Small intestine (tissue), 7 donors: Measurements from ENCODE around the gene FLT3. TPM values are rescaled to one million over a fixed set of nuclear protein-coding genes. Genes with fewer than 3 reads are reported as not detected.

Source experiments
- DNase-seq, 2 donors: peaks; one replicate each; pipeline versions ENCODE4 v3.0.0 to v3.0.0-alpha.2; 2013
- FAIRE-seq: peaks from 2 replicates; lab custom pipeline; 2012; peaks lifted over from hg19 to GRCh38; lab: Jason Lieb, UNC
- H3K27ac ChIP-seq, 3 donors: one replicate each; pipeline ENCODE4 v1.5.1; 2013; ENCODE audit warnings: low read length in 2 of 3, mild to moderate bottlenecking in 2 of 3, control low read depth in 1 of 3, inconsistent platforms in 1 of 3, low read depth in 1 of 3, moderate library complexity in 1 of 3
- H3K27me3 ChIP-seq, 3 donors: one replicate each; pipeline ENCODE4 v1.6.1; 2013; ENCODE audit warnings: low read length in 3 of 3, inconsistent platforms in 1 of 3; ENCODE audit not compliant: control insufficient read depth in 3 of 3, insufficient read depth in 3 of 3
- H3K36me3 ChIP-seq, 3 donors: one replicate each; pipeline ENCODE4 v1.6.1; 2013; ENCODE audit warnings: low read length in 3 of 3, inconsistent platforms in 1 of 3, low read depth in 1 of 3, mild to moderate bottlenecking in 1 of 3, moderate library complexity in 1 of 3; ENCODE audit not compliant: control insufficient read depth in 3 of 3, insufficient read depth in 2 of 3
- H3K4me1 ChIP-seq, 3 donors: one replicate each; pipeline ENCODE4 v1.6.1; 2013; ENCODE audit warnings: low read length in 2 of 3, inconsistent platforms in 1 of 3, low read depth in 1 of 3, mild to moderate bottlenecking in 1 of 3, moderate library complexity in 1 of 3; ENCODE audit not compliant: control insufficient read depth in 3 of 3, insufficient read depth in 2 of 3
- H3K4me3 ChIP-seq, 3 donors: one replicate each; pipeline ENCODE4 v1.5.1; 2013; ENCODE audit warnings: low read length in 3 of 3, control low read depth in 1 of 3, inconsistent platforms in 1 of 3, low read depth in 1 of 3, mild to moderate bottlenecking in 1 of 3, moderate library complexity in 1 of 3
- H3K9me3 ChIP-seq, 2 donors: one replicate each; pipeline ENCODE4 v1.6.1; 2013; ENCODE audit warnings: low read depth in 1 of 2, low read length in 1 of 2; ENCODE audit not compliant: control insufficient read depth in 2 of 2, insufficient read depth in 1 of 2
- WGBS, 3 donors: extraction: QIAGEN DNeasy Blood & Tissue Kit; methylation state at CpG; one replicate each; pipeline ENCODE4 v1.1.7; 2013; 5-methylcytosine and 5-hydroxymethylcytosine counted together
- polyA plus RNA-seq, 4 donors: library from polyadenylated mRNA; stranded (reverse) in 3 of 4; unstranded in 1 of 4; fragments of 200-250 nt in 3 of 4; fragments of 120-200 nt in 1 of 4; gene quantifications; one replicate each; pipeline versions ENCODE4 v1.2.1 to v1.2.3, GENCODE V29; 2013
- donor health status: healthy with polysubstance abuse.
- donor health status: control.
- donor health status: control.
- donor health status: Bipolar disorder and iron deficiency.
- donor health status: healthy.

The FLT3 gene
- polyA plus RNA-seq, 4 donors = 0.19 to 0.83 (median 0.27) TPM; not detected in 1

DNA sequence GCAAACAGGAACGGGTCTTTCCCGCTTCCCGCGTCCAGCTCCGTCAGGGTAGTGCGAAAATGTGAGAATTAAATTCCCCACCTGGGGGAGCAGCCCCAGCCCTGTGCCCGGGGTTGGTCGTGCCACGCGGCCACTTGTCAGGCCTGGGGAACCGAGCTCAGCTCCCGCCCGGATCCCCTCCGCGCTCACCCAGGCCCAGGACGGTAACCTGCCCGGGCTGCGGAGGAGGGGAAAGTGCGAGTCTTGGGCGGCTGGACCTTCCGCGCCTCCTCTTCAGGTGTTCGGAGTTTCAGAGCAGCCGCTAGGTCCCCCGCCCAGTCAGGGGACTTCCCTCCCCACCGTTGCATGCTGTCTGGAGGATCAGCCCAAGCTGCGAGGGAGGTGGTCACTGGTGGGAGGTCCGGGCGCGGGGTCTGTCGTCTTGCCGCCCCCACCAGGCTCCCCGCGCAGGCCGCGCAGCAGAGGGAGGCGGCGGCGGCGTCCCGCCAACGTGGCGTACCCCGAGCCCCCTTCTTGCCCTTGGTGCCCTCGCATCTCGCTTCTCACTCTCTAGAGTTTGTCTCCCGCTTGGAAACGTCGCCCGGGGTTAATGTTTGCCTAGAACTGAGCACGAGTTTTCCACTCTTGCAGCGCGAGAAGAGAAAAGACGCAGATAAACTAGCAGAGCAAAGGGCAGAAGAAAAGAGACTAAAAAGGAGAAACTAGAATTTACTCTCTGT lies 119.9 kb downstream of the FLT3 start:
- Histone ChIP-seq H3K27me3 (peaks cover 0 to 42% (median 30%) of the 10 kb centered on the region in 3 donors), H3K27ac (peak overlapping the region; percentile 94 to 98 (median 97)), H3K9me3 (no peaks in the 10 kb centered on the region), H3K4me1 (peaks cover 0 to 7% (median 0%) of the 10 kb centered on the region in 3 donors), H3K36me3 (peaks cover 0 to 14% (median 0%) of the 10 kb centered on the region in 3 donors), H3K4me3 (peak overlapping the region in 2 of 3 donors; percentile 84 to 90)
- 2 to 7% (median 4%) methylated on average over 46 to 54 of the region's 54 CpGs for WGBS, 3 donors
- peak; percentile 90 to 95 for DNase-seq
- no peak for FAIRE-seq

DNA sequence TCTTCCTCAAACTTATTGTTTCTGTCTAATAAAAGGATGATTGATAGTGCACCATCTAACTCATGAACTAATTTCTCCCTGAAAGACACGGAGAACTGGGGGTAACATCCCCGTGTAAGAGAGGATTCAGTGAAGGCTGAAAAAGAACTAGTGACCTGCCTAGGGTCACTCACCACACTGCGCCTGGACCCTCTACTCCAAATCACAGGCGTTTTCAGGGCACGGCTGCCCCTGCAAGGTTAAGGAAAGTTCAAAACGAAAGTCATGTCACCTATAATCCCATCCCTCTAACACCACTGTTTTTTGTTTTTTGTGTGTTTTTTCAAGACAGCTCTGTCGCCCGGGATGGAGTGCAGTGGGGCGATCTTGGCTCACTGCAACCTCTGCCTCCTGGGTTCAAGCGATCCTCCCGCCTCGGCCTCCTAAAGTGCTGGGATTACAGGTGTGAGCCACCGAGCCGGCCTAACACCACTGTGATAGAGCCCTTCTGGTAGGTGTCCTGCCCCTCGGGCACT lies 120.6 kb downstream of the FLT3 start:
- Histone ChIP-seq H3K9me3 (no peaks in the 10 kb centered on the region), H3K4me3 (peak overlapping the region in 2 of 3 donors; percentile 84 to 90), H3K27ac (peak overlapping the region; percentile 94 to 98 (median 97)), H3K4me1 (peaks cover 0 to 7% (median 0%) of the 10 kb centered on the region in 3 donors), H3K36me3 (peaks cover 0 to 11% (median 0%) of the 10 kb centered on the region in 3 donors), H3K27me3 (peaks cover 0 to 45% (median 30%) of the 10 kb centered on the region in 3 donors)
- FAIRE-seq (no peak), DNase-seq (peak in 1 of 2 donors; percentile 23)
- 4 to 9% (median 4%) methylated on average over 15 of the region's 15 CpGs for WGBS, 3 donors

- WGBS, 3 donors = 1 to 12% (median 6%) methylated on average over 15 of the region's 15 CpGs
- DNase-seq (peak; percentile 60 to 69), FAIRE-seq (no peak)
- H3K27ac ChIP-seq = peak overlapping the region; percentile 94 to 98 (median 97)
- H3K4me3 ChIP-seq = peak overlapping the region; percentile 51 to 90 (median 84)
- H3K36me3 ChIP-seq = peaks cover 0 to 7% (median 0%) of the 10 kb centered on the region in 3 donors
- peaks cover 0 to 47% (median 30%) of the 10 kb centered on the region in 3 donors for H3K27me3 ChIP-seq
- peaks cover 2 to 14% (median 4%) of the 10 kb centered on the region in 3 donors for H3K4me1 ChIP-seq
- H3K9me3 ChIP-seq = no peaks in the 10 kb centered on the region
Observed at GRCh38 chr13:27979001-27979643, 121.3 kb downstream of the FLT3 start.

DNA sequence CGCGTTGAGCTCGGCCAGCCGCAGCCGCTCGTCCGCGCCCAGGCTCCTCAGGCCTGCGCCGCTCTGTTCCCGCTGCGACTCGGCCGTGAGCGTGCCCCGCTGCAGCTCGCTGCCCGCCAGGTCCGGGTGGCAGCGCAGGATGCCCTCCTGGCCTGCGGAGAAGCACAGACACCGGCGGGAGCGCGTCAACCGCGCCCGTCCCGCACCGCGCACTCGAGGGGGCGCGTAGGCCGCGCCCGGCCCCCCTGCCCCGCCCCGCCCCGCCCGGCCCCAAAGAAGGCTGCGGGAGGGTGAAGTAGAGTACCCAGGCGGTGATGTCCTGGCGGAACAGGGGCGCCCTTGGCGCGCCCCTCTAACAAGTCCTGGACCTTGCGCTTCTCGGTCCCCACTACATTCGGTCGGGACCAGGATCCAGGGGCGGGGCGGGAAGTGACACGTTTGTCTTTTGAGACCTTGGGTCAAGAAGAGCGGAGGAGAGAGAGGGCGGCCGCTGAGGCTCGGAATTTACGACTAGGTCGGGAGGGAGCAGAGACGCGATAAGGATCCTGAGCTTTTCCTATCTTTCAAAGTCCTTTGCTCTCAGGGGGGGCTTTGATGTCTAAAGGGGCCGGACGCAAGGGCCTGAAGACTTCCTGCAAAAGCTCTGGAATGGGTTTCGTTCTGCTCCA lies 121.9 kb downstream of the FLT3 start:
- H3K9me3 ChIP-seq = no peaks in the 10 kb centered on the region
- H3K27me3 ChIP-seq = peaks cover 0 to 51% (median 30%) of the 10 kb centered on the region in 3 donors
- FAIRE-seq (no peak), DNase-seq (peak; percentile 91 to 96)
- peak overlapping the region; percentile 51 to 90 (median 84) for H3K4me3 ChIP-seq
- WGBS, 3 donors = 2 to 5% (median 2%) methylated on average over 56 to 65 of the region's 65 CpGs
- peaks cover 2 to 21% (median 4%) of the 10 kb centered on the region in 3 donors for H3K4me1 ChIP-seq
- H3K27ac ChIP-seq = peak overlapping the region; percentile 94 to 98 (median 97)
- H3K36me3 ChIP-seq = peaks cover 0 to 7% (median 0%) of the 10 kb centered on the region in 3 donors

- Histone ChIP-seq H3K4me3 (peak overlapping the region; percentile 51 to 90 (median 84)), H3K36me3 (peaks cover 0 to 7% (median 0%) of the 10 kb centered on the region in 3 donors), H3K27ac (peak overlapping the region; percentile 94 to 98 (median 97)), H3K27me3 (peaks cover 0 to 52% (median 30%) of the 10 kb centered on the region in 3 donors), H3K9me3 (no peaks in the 10 kb centered on the region), H3K4me1 (peaks cover 2 to 26% (median 4%) of the 10 kb centered on the region in 3 donors)
- no peak for FAIRE-seq
- 1 to 2% (median 2%) methylated on average over 71 to 80 of the region's 80 CpGs for WGBS, 3 donors
- DNase-seq = peak; percentile 47 to 51
Observed at GRCh38 chr13:27977476-27978300, 122.7 kb downstream of the FLT3 start.

DNA sequence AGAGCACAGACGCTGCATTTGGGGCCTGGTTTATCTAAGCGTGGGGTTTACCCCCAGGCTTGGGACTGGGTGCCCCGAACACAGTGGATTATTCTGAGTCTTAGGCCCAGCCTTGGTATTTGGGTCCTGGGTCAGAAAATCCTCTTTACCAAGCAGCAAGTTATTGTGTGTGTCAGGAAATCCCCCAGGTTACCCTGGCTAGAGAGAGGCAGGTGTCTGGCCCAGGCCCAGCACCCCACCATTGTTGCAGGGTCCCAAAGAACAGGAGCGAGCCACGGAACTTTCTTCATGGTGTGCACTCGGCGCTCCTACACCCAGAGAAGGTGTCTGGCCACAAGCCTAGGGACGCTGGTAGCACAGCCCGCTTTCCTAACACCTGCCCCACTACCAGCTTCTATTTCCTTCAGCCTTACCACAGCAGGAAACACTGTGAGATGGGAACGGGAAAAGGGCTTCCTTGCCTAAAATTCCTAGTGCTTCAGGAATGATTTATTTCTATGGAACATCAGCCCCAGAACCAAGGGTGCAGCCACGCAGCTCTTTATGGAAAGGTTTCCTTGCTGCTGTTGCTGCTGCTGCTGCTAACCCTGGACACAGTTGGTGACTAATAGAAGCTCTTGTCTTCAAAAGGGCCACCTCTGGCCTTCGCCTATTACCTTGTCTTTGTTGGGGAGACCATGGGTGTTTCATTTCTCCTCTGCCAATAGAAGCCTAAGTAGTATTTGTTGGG lies 123.8 kb downstream of the FLT3 start:
- peak overlapping the region; percentile 51 to 90 (median 84) for H3K4me3 ChIP-seq
- 2 to 11% (median 9%) methylated on average over 12 of the region's 12 CpGs for WGBS, 3 donors
- peak; percentile 66 to 70 for DNase-seq
- no peaks in the 10 kb centered on the region for H3K9me3 ChIP-seq
- FAIRE-seq = no peak
- H3K27me3 ChIP-seq = peaks cover 0 to 49% (median 22%) of the 10 kb centered on the region in 3 donors
- H3K36me3 ChIP-seq = peaks cover 0 to 7% (median 0%) of the 10 kb centered on the region in 3 donors
- peak overlapping the region; percentile 94 to 98 (median 97) for H3K27ac ChIP-seq
- peaks cover 2 to 33% (median 6%) of the 10 kb centered on the region in 3 donors for H3K4me1 ChIP-seq
